Measurements from ENCODE around the gene CDC42.

The CDC42 gene

GRCh38 chr1:22133247-22133930, 80.9 kb downstream of the CDC42 start:
- no peak for DNase-seq (ENCODE audit: low read depth in 2 of 2)
- no peak overlapping the region for H3K4me3 ChIP-seq (replicated peaks in 1 of 2; ENCODE audit: low read depth in 2 of 2, low read length in 2 of 2)
- TF ChIP-seq CTCF (IDR thresholded peaks at IDR 0.05; ENCODE audit: low read depth, low read length) = no peak

- no peak for DNase-seq (ENCODE audit: low read depth in 2 of 2)
- no peak for TF ChIP-seq CTCF (IDR thresholded peaks at IDR 0.05; ENCODE audit: low read depth, low read length)
- no peak overlapping the region for H3K4me3 ChIP-seq (replicated peaks in 1 of 2; ENCODE audit: low read depth in 2 of 2, low read length in 2 of 2)
Observed at GRCh38 chr1:22133931-22134324, 81.4 kb downstream of the CDC42 start.

GRCh38 chr1:22137004-22137720, 84.7 kb downstream of the CDC42 start:
- TF ChIP-seq CTCF (IDR thresholded peaks at IDR 0.05; ENCODE audit: low read depth, low read length) = no peak
- peak in 1 of 2 donors; percentile 46 for DNase-seq (ENCODE audit: low read depth in 2 of 2)
- H3K4me3 ChIP-seq (replicated peaks in 1 of 2; ENCODE audit: low read depth in 2 of 2, low read length in 2 of 2) = no peak overlapping the region

- no peak for TF ChIP-seq CTCF (IDR thresholded peaks at IDR 0.05; ENCODE audit: low read depth, low read length)
- DNase-seq (ENCODE audit: low read depth in 2 of 2) = no peak
- H3K4me3 ChIP-seq (replicated peaks in 1 of 2; ENCODE audit: low read depth in 2 of 2, low read length in 2 of 2) = no peak overlapping the region
Observed at GRCh38 chr1:22139066-22139594, 86.6 kb downstream of the CDC42 start.

GRCh38 chr1:22139817-22140216, 87.3 kb downstream of the CDC42 start:
- TF ChIP-seq CTCF (IDR thresholded peaks at IDR 0.05; ENCODE audit: low read depth, low read length) = no peak
- H3K4me3 ChIP-seq (replicated peaks in 1 of 2; ENCODE audit: low read depth in 2 of 2, low read length in 2 of 2) = no peak overlapping the region
- no peak for DNase-seq (ENCODE audit: low read depth in 2 of 2)
